Breast epithelium (tissue), 3 donors: ENCODE results near the gene ATP10B.

Source experiments
- POLR2A ChIP-seq: fragments of 450-650 bp; IDR thresholded peaks from one replicate; pipeline ENCODE4 v1.6.1; 2016; ENCODE audit warnings: antibody characterized with exemption, mild to moderate bottlenecking, moderate library complexity
- TF ChIP-seq, protein P1 (sequence below), 3 donors: fragments of 450-650 bp; IDR thresholded peaks; one replicate each; pipeline ENCODE4 v1.5.1; 2016 to 2017; ENCODE audit warnings: antibody characterized with exemption in 3 of 3, mild to moderate bottlenecking in 3 of 3, moderate library complexity in 3 of 3

DNA sequence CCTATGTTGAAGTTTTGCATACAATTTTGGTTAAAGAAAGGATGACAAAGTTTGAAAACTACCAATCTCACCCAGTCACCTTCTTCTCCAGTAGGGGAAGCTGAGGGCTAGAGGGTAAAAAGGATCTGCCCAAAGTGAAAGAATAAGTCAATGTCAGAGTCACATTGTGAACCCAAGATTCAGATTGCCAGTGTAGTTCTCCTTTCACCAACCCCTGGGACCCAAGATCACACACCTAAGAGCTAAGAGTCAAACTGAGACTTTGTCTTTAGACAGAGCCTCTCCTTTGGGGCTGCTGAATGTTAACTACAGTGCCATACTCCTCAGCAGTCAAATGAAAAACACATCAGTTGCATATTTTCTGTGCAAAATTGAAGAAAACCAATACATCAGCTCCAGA is 210.6 kb downstream of the ATP10B start:
- TF ChIP-seq, protein P1, sequence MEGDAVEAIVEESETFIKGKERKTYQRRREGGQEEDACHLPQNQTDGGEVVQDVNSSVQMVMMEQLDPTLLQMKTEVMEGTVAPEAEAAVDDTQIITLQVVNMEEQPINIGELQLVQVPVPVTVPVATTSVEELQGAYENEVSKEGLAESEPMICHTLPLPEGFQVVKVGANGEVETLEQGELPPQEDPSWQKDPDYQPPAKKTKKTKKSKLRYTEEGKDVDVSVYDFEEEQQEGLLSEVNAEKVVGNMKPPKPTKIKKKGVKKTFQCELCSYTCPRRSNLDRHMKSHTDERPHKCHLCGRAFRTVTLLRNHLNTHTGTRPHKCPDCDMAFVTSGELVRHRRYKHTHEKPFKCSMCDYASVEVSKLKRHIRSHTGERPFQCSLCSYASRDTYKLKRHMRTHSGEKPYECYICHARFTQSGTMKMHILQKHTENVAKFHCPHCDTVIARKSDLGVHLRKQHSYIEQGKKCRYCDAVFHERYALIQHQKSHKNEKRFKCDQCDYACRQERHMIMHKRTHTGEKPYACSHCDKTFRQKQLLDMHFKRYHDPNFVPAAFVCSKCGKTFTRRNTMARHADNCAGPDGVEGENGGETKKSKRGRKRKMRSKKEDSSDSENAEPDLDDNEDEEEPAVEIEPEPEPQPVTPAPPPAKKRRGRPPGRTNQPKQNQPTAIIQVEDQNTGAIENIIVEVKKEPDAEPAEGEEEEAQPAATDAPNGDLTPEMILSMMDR (IDR thresholded peaks at IDR 0.05) = no peak
- no peak for TF ChIP-seq POLR2A
